Stomach (tissue), 4 donors: ENCODE results near the gene AUTS2.

Source experiments
- CTCF ChIP-seq, 7 experiments: fragments of 450-650 bp in 4 of 7; fragments of 200-600 bp in 3 of 7; sonication (generic) in 3 of 7; IDR thresholded peaks; one replicate each; pipeline ENCODE4 v1.5.1; 2016 to 2019; ENCODE audit warnings: antibody characterized with exemption in 7 of 7, control low read depth in 2 of 7, mild to moderate bottlenecking in 1 of 7
- EP300 ChIP-seq: sonication (generic); formaldehyde crosslinking; IDR thresholded peaks from one replicate; pipeline ENCODE4 v1.6.1; 2017; ENCODE audit warnings: antibody characterized with exemption
- POLR2A ChIP-seq, 4 donors: fragments of 450-650 bp; IDR thresholded peaks; one replicate each; pipeline ENCODE4 v1.6.1; 2016; ENCODE audit warnings: antibody characterized with exemption in 4 of 4, control low read depth in 2 of 4, mild to moderate bottlenecking in 1 of 4, moderate library complexity in 1 of 4
- POLR2AphosphoS5 ChIP-seq, 3 donors: sonication (generic); formaldehyde crosslinking; IDR thresholded peaks; one replicate each; pipeline ENCODE4 v1.6.1; 2016; ENCODE audit warnings: antibody characterized with exemption in 3 of 3

GRCh38 chr7:69757528-69757927, 159.3 kb downstream of the AUTS2 start:
- TF ChIP-seq CTCF (IDR thresholded peaks at IDR 0.05) (no peak), POLR2A (IDR thresholded peaks at IDR 0.05) (no peak), POLR2AphosphoS5 (IDR thresholded peaks at IDR 0.05) (no peak), EP300 (no peak)
